Measurements from ENCODE around the gene SDK1.
A peak's percentile ranks its signal among the peaks of the same experiment; 100 is the strongest.

Gene SDK1

GRCh38 chr7:4266270-4267040 is 965.4 kb downstream of the SDK1 start:
- no peak for DNase-seq

GRCh38 chr7:4267341-4268039 is 966.4 kb downstream of the SDK1 start:
- DNase-seq = no peak

- DNase-seq = peak; percentile 4
These were observed 967.3 kb downstream of the SDK1 start for GRCh38 chr7:4268040-4268965.

- DNase-seq = no peak
These were observed 968.0 kb downstream of the SDK1 start for GRCh38 chr7:4269086-4269485.

- DNase-seq = no peak
These were observed 968.7 kb downstream of the SDK1 start for GRCh38 chr7:4269746-4270145.

- no peak for DNase-seq
These were observed 969.2 kb downstream of the SDK1 start for GRCh38 chr7:4270268-4270667.

GRCh38 chr7:4270941-4271715 is 970.1 kb downstream of the SDK1 start:
- no peak for DNase-seq

GRCh38 chr7:4271716-4272015 is 970.6 kb downstream of the SDK1 start:
- no peak for DNase-seq

GRCh38 chr7:4272141-4272540 is 971.1 kb downstream of the SDK1 start:
- no peak for DNase-seq

GRCh38 chr7:4273566-4274230 is 972.6 kb downstream of the SDK1 start:
- DNase-seq = no peak

- no peak for DNase-seq
These were observed 973.2 kb downstream of the SDK1 start for GRCh38 chr7:4274286-4274685.

- no peak for DNase-seq
These were observed 976.9 kb downstream of the SDK1 start for GRCh38 chr7:4277936-4278335.

GRCh38 chr7:4279216-4279615 is 978.2 kb downstream of the SDK1 start:
- DNase-seq = no peak

GRCh38 chr7:4281231-4281993 is 980.4 kb downstream of the SDK1 start:
- no peak for DNase-seq

GRCh38 chr7:4282434-4283223 is 981.6 kb downstream of the SDK1 start:
- peak; percentile 38 for DNase-seq

- no peak for DNase-seq
These were observed 985.3 kb downstream of the SDK1 start for GRCh38 chr7:4286351-4286750.

GRCh38 chr7:4288791-4289394 is 987.8 kb downstream of the SDK1 start:
- no peak for DNase-seq

GRCh38 chr7:4297165-4297917 is 996.3 kb downstream of the SDK1 start:
- DNase-seq = no peak

GRCh38 chr7:4297918-4298219 is 996.8 kb downstream of the SDK1 start:
- DNase-seq = no peak
